NAMALWA (cell line): Measurements from ENCODE around the gene USB1.
"Not testable (repeated sequence)": the region's sequence is repeated elsewhere in the genome, so short reads cannot be mapped to it uniquely, and the experiment has no call there.

Experiments
- DNase-seq: peaks from one replicate; pipeline ENCODE4 v3.0.0-alpha.2; 2015; ENCODE audit warnings: low spot score

The USB1 gene

DNA sequence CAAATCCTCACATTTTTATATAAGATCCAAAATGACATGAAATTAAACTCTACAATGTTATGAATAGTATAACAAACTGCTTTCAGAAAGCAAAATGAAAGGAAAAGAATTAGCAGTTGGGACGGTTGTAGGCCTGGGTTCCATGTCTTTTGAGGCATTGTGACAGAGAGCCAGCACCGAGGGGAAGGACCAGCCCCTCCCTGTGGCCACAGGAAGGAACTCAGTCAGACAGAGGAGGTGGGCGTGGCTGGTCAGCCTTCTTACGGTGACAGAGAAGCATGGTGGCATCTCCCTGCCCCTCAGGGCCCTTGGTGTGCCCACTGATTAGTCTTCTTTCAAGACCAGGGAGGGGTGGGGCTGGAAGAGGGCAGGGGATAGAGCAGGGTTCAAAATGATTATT, 6.4 kb upstream of the USB1 start:
- DNase-seq = peak; percentile 65

DNA sequence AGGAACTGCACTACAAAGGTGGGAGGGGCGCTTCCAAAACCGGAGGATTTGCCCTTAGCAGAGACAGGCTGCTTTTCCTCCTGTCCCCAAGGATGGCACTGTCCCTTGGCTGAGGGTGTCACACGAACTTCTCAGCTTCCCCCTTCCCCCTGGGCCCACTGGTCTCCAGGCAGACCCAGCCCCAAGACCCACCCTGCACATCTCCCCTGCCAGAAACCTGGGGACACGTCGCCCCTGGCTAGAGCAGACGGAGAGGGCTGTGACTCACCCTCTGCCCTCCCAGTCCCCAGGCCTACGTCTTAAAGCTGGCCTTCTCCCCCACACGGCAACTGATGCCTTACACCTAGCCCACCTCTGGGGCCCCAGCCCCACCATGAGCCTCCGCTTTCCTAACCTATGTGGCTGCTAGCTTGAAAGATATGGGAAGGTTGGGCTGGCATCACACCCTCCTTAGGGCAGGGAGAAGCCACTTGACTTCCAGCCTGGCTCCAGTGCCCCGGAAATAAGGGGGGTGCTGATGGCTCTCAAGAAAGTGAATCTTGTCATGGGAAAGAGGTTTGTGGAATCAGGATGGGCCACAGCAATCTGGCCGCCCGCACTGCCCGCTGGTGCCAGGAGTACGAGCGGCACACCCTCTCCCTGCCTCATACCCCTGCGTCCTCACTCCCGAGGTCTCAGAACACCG, 5.3 kb upstream of the USB1 start:
- DNase-seq = no peak

DNA sequence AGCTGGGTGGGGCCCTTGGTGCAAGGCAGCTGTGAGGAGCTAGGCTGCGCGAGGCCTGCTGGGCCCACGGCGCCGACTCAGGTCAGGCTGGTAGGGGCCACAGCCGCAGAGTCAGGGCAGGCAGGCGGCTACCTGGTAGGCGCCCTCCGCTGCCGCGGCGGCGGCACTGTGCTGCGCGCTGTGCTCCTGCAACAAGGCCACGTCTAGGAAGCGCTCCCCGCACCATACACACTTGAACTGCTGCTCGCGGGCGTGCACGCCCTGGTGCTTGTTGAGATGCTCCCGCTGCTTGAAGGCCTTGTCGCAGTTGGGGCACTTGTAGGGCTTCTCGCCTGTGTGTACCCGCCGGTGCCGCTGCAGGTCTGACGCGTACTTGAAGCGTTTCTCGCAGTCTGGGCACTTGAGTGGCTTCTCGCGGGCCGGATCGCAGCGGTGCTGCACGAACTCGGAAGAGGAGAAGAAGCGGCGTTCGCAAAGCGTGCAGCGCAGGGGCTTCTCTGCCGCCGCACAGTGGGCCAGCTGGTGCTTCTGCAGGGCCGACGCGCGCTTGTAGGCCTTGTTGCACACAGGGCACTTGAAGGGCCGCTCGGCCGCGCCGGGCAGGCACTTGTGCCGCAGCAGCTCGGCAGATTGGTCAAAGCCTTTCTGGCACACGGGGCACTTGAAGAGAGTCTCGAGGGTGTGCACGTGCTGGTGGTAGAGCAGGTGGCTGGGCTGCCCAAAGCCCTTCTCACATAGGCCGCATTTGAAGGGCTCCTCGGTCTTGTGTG, 4.6 kb upstream of the USB1 start:
- DNase-seq = no peak

DNA sequence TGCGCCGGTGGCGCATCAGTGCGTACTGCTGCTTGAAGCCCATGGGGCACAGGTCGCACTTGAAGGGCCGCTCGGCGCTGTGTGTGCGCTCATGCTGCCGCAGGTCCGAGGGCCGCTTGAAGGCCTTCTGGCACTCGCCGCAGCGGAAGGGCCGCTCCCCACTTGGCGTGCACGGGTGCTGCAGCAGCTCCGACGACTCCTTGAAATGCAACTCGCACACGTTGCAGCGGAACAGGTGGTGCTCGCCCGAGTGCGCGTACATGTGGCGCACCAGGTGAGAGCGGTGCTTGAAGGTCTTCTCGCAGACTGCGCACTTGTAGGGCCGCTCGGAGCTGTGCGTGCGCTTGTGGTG, 4.1 kb upstream of the USB1 start:
- no peak for DNase-seq

DNA sequence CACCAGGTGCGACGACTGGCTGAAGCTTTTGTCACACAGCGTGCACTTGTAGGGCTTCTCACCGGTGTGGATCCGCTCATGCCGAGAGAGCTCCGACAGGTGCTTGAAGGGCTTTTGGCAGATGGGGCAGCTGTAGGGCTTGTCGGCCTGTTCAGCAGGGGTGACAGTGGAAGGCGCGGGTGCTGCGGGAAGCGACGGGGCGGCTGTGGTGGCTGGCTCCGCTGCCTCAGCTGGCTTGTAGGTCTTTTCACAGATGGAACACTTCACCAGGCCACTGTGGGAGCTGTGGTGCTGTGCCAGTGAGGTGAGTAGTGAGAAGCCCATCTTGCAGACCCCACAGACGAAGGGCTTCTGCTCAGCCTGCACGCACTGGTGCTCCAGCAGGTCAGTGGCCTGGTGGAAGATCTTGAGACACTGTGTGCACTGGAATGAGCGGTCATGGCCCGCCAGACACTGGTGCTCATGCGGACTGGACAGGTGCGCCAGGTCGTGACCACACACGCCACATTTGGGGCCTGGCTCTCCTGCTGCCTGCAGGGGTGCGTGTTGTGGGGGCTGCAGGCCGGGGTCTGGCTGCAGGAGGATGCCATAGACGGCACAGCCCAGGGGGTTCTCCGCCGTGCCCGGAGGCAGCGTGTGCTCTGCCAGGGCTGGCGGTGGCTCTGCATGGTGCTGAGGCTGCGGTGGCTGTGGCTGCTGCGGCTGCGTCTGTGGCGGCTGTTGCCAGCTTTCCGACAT, 3.5 kb upstream of the USB1 start:
- no peak for DNase-seq

DNA sequence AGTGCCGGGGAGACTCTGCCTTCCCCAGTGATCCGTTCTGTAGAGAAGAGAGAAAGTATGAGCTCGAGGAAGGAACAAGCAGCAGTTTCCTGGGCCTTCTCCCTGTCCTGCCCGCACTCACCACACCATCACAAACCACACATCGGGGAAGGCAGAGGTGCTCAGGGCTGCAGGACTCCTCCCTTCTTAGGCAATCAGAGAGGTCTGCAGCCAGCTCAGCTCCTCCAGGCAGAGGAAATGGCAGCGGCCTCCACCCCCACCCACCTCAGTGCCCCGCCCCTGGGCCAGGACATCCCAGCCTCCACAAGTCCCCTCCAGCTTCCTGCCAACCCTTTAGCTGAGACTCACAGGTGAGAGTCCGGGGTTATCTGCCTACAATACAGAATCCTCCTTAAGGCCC, 2.7 kb upstream of the USB1 start:
- DNase-seq = no peak

DNA sequence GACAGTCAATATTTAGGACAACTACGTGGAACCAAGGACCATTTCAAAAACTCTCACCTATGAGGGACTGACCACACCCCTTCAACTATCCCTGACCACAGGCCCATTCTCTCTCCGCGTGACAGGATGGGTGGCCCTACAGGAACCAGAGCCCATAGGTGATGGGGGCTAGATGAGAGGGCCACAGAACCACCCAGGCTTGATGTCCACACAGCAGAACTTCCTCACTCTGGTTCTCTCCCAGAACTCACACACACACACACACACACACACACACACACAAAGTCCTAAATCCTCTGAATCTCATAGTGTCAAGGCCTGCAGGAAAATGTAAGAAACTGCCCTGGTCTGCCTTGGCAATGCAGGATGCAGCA, 2.2 kb upstream of the USB1 start:
- no peak for DNase-seq

DNA sequence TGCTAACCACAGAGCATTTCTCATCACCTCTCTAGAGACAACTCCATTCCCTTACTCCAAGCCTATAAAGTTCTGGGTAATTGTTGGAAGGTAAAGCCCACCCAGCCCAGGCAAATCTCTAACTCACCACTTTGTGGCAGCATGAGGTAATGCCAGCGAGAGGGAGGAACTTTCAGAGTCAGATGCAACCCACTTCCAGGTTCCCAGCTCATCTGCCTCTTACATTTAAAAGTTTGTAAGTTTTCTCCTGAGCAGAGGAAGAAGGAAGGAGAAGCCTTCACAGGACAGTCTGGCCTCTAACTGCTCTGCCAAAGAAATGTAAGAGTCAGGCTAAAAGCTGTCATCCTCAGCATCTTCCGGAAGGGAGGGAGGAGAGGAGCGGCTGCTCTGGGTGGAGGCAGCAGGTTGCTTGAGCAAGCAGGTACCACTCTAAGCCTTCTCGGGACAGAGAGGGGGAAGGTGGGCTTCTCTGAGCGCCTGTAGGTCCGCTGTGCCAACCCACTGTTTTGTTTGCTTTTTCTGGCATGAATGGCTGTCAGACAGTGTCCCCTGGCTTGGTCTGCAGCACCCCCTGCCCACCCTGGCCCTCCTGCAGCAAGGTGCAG, 1.7 kb upstream of the USB1 start:
- DNase-seq = peak; percentile 63

DNA sequence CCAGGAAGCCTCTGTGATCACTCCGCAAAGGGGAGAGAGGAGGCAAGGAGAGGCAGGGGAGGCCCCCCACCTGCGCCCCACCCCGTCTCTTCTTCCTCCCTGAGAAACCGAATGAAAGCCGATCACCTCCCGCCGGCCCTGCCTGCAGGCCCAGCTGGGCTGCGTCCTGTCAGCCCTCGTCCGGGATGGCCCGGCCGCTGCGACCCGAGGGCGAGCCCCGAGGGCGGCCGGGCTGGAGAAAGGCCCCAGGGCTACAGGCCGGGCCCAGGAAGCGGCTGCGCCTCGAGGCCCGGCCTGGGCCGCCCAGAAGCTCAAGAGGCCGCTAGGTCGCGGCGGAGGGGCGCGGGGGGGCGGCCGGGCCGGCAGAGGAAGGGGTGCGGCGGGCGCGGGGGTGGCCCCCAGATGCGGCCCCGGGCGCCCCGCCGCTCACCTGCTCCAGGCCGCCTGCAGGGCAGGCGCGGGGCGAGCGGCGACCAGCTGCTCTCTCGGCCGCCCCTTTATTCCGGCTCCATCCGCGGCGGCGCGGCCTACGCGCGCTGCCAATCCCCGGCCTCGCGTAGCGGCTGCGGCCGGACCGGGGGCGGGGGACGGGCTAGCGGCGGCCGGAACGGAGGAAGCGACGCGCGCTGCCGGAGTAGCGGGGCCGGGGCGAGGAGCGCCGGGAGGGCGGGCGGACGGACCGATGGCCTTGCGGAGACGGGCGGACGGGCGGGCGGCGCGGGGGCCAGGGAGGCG, 1.1 kb upstream of the USB1 start, which contains the start of gene ZNF319:
ZNF319 (minus strand) TSS at position 702 of the 735 bp plus-strand sequence. CDS start 2,407 bp downstream, outside the sequence.
- peak; percentile 42 for DNase-seq

DNA sequence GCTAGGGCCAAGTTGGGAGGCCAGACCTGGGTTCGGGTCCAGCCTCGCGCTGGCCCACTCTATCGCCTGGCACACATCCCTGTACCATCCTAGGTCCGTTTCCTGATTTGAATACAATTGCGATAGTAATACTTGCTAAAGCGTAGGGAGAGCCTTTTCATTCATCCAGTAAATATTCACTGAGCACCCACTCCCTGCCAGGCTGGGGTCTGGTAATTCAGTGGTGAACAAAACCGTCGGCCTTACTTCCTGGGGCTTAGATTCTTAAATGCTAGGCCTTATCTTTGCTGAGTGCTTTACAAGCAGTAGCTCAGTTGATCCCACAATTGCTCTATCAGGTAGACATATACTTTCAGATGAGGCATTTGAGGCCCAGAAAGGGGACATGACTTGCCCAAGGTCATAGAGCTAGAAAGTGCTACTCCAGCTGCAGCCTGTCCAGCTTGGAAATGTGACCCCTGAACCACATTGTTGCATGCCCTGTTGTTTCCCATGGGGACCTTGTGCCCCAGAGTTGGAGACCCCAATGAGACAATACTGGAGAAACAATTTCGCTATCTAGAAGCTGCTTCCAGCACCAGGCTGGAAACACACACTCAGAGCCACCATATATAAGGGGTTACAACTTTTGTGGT, 691 bp downstream of the USB1 start:
- DNase-seq = no peak

DNA sequence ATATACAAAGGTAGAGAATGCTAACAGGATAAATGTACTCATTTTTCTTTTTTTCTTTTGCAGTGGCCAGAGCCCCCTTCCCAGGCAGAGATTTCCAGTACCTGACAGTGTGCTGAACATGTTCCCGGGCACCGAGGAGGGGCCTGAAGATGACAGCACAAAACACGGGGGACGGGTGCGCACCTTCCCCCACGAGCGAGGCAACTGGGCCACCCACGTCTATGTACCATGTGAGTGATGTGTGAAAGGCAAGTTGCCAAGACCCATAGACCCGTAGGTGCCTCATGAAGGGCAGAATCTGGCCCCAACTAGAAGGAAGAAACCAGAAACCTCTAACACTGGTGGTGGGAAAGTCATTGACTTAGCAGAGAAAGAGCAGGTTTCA, 1.2 kb downstream of the USB1 start:
- DNase-seq = no peak

DNA sequence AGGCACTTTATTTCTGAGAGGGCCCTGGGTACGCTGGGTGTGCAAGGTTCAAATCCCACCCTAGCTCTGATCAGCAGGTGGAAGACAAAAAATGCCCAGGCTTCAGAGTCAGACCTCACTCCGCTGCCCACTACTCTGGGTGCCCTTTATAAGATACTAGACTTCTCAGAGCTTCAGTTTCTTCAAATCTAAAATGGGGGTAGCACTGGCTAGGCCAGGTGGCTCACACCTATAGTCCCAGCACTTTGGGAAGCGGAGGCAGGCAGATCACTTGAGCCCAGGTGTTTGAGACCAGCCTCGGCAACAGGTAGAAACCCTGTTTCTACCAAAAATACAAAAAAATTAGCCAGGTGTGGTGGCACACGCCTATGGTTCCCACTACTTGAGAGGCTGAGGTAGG, 1.7 kb downstream of the USB1 start:
- DNase-seq = no peak

DNA sequence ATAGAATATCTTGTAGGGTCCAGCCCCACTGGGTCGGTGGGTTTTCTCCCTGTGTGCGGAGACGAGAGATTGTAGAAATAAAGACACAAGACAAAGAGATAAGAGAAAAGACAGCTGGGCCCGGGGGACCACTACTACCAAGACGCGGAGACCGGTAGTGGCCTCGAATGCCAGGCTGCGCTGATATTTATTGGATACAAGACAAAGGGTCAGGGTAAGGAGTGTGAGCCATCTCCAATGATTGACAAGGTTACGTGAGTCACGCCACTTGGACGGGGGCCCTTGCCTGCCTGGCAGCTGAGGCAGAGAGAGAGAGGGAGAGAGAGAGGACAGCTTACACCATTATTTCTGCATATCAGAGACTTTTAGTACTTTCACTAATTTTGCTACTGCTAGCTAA, 3.5 kb downstream of the USB1 start:
- not testable (repeated sequence) for DNase-seq

DNA sequence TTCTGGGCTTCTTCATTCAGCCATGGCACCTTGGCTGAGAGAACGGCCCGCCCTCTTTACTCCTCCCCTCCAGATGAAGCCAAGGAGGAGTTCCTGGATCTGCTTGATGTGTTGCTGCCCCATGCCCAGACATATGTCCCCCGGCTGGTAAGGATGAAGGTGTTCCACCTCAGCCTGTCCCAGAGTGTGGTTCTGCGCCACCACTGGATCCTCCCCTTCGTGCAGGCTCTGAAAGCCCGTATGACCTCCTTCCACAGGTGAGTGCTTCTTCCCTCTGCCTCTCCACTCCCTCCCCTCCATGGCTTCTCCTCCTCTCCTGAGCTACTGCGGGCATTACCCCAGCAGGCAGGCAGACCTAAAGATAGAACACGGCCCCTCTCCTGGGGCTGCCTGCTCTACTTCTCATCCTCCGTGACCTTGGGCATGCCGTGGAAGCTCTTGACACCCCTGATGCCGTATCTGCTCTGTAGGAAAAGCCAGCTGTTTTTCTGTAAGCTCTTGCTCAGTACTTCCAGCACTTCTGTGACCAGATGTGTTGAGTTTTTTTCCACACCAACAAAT, 8.7 kb downstream of the USB1 start:
- DNase-seq = no peak

DNA sequence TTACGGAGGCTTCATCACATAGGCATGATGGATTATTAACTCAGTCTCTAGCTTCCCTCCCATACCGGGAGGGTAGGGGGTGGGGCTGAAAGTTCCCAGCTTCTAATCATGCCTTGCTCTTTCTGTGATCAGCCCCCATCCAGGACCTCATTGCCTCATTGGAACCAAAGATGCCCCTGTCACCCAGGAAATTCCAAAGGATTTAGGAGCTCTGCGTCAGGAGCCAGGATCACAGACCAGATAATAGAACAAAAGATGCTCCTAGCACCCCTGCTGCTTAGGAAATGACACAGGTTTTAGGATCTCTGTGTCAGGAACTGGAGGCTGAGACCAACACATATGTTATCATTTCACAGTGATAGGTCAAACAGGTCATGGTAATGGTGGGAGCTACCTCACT, 9.7 kb downstream of the USB1 start:
- DNase-seq = no peak

DNA sequence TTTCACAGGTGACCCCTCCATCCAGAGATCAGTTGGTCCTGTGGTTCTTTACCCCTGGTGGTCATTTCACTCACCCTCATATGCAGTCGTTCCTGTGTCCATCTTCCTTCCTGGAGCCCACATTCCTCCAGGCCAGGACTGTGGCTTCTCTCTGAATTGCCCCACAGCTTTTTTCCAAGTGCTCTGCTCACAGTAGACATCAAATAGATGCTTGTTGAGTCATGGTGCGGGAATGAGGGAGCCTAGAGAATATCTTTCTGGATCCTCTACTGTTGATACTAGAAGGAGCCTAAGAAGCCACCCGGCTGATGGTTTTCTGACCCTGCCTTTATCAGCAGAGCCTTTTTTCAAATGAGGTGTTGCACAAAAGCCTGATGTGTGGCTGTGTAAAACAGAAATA, 10.4 kb downstream of the USB1 start:
- no peak for DNase-seq

DNA sequence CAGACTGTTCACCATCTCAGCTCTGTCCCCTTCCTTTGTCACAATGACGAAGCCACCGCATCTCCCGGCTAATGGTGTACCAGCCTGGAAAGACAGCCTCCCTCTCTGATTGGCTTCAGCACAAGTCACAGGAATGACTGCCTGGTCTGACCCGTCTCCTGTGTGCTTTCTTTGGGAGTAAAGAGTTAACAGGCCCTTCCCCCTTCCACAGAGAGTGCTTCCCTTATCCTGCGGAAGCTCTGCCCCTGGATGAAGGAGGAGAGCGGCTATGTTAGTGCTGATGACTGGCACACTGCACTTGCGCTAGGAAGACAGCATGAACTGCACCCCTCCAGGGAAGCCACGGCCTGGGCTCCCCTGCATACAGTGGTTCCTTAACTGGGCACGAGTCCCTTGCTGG, 11.3 kb downstream of the USB1 start:
- no peak for DNase-seq

DNA sequence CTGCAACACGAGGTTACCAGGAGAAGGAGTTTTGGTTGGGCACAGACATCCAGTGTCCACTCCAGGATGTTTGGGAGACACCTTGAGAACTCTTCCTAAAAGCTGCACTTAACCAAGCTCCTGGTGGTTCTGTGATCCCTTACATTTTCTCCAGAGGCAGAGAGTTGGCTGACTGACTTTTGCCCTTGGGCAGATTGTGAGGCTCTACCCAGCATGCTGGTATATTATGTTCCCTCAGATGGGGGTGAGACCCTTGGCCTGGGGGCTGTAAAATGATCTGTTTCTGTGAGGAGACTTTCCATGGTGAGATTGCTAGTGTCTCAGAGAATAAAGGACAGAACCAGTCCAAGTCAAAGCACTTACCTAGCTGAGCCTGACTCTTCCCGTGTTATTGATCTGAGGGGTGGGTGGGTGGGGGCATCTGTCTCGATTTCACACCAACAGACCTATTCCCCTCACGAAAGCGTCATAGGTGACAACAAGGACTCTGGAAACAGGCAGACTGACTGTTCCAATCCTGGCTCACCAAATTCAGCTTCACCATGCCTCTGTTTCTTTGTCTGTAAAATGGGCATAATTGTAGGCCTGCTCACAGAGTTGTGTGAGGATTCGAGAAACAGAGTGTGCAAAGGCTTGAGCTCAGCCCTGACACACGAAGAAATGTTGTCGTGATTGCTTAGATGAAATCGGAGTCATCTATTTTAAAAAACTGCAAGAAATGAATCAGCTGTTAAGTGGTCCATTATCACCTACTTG, 12.2 kb downstream of the USB1 start:
- DNase-seq = no peak

DNA sequence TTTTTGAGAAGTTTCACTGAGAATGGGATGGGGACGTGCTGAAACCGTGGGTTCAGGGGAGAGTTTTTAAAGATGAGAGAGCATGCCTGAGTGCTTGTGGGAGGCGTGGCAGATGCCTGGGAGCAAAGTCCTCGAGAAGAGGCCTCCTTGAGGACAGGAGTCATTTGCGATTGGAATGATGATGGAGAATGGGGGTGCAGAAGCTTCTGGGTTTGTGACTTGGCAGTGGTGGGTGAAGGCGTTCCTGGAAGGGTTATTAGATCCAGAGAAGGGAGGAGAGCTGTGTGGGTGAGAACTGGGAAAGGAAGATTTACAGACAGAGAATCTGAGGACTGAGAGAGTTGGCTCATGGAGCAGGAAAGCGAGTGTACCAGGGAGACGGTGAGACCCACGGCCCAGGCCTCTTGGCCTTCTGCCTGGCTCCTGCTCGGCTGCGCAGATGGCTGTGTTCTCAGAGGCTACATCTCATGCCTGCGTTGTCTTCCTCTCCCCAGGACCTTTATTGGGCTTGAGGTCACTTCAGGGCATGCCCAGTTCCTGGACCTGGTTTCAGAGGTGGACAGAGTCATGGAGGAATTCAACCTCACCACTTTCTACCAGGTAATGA, 15.7 kb downstream of the USB1 start:
- no peak for DNase-seq

DNA sequence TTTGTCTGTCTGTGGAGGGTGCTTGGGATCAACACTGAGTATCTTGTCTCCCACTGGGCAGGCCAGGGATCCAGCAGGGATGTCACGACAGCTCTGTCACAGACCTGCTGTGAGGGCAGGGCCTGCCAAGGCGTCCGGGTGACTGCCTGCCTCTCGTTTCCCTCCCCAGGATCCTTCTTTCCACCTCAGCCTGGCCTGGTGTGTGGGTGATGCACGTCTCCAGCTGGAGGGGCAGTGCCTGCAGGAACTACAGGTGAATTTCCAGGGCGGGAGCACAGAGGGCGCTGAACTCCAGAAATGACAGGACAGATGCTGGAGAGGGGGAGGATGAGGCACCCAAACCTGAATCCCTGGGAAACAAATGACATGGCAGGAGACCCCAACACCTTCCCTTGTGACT, 17.6 kb downstream of the USB1 start:
- no peak for DNase-seq
